ENCODE data around the gene FAM76A. TPM values are rescaled to one million over a fixed set of nuclear protein-coding genes. Genes with fewer than 3 reads are reported as not detected.

The FAM76A gene
- total RNA-seq, 1 donor from 2014 or later, result 19.3 TPM

DNA sequence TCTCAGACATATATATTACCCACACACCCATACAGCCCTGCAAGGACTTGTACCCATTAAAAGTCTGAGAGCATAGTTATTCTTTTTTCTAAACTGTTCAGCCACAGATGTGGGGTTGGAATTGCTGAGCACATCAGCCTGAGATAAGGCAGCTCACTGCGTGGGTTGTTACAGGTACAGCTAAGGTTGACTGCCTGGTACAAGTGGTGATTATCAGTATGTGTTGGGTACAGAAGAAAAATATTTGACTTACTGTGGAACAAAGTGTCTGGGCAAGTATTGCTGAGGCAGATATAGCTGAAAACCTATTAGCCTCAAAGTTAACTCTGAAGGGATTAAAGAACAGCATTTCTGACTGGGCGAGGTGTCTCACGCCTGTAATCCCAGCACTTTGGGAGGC lies 52.3 kb downstream of the FAM76A start:
- CTCF ChIA-PET, result no interaction called here
- H3K4me3 Mint-ChIP-seq, result no peak overlapping the region
- POLR2A ChIA-PET, result interaction anchor here (0.9 kb wide), 1 partner anchor 52 kb away, joined by 3 read pairs; the partner anchor contains the start of gene FAM76A
- no peaks in the 10 kb centered on the region for H3K27me3 Mint-ChIP-seq
- H3K27ac Mint-ChIP-seq, result no peak overlapping the region
- ATAC-seq (ENCODE audit: low read depth) (no peak), DNase-seq (no peak)
- intact Hi-C loops (cut with micrococcal nuclease), result no loop called here
- peaks cover 30% of the 10 kb centered on the region for H3K4me1 Mint-ChIP-seq
- H3K9me3 Mint-ChIP-seq, result no peaks in the 10 kb centered on the region
- H3K36me3 Mint-ChIP-seq (ENCODE audit: low read depth), result peaks cover 35% of the 10 kb centered on the region
- TF ChIP-seq, protein P1, sequence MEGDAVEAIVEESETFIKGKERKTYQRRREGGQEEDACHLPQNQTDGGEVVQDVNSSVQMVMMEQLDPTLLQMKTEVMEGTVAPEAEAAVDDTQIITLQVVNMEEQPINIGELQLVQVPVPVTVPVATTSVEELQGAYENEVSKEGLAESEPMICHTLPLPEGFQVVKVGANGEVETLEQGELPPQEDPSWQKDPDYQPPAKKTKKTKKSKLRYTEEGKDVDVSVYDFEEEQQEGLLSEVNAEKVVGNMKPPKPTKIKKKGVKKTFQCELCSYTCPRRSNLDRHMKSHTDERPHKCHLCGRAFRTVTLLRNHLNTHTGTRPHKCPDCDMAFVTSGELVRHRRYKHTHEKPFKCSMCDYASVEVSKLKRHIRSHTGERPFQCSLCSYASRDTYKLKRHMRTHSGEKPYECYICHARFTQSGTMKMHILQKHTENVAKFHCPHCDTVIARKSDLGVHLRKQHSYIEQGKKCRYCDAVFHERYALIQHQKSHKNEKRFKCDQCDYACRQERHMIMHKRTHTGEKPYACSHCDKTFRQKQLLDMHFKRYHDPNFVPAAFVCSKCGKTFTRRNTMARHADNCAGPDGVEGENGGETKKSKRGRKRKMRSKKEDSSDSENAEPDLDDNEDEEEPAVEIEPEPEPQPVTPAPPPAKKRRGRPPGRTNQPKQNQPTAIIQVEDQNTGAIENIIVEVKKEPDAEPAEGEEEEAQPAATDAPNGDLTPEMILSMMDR (IDR thresholded peaks at IDR 0.05), result no peak

DNA sequence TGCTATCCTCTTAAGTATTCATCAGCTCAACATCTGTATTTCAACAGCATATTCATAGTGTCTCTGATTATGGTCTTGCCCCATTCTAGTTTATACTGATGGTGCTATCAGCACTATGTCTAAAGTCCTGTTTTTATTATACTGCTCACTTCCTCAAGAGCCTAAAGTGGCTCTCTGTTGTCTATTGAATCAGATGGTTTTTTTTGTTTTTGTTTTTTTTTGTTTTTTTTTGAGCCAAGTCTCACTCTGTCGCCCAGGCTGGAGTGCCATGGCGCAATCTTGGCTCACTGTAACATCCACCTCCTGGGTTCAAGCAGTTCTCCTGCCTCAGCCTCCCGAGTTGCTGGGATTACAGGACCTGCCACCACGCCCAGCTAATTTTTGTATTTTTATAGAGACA lies 53.4 kb downstream of the FAM76A start:
- intact Hi-C loops (cut with micrococcal nuclease), result no loop called here
- H3K36me3 Mint-ChIP-seq (ENCODE audit: low read depth), result peaks cover 32% of the 10 kb centered on the region
- POLR2A ChIA-PET, result no interaction called here
- DNase-seq (no peak), ATAC-seq (ENCODE audit: low read depth) (no peak)
- CTCF ChIA-PET, result no interaction called here
- TF ChIP-seq, protein P1 (IDR thresholded peaks at IDR 0.05), result no peak
- H3K9me3 Mint-ChIP-seq, result no peaks in the 10 kb centered on the region
- no peaks in the 10 kb centered on the region for H3K27me3 Mint-ChIP-seq
- peaks cover 25% of the 10 kb centered on the region for H3K4me1 Mint-ChIP-seq
- no peak overlapping the region for H3K27ac Mint-ChIP-seq
- H3K4me3 Mint-ChIP-seq, result no peak overlapping the region

DNA sequence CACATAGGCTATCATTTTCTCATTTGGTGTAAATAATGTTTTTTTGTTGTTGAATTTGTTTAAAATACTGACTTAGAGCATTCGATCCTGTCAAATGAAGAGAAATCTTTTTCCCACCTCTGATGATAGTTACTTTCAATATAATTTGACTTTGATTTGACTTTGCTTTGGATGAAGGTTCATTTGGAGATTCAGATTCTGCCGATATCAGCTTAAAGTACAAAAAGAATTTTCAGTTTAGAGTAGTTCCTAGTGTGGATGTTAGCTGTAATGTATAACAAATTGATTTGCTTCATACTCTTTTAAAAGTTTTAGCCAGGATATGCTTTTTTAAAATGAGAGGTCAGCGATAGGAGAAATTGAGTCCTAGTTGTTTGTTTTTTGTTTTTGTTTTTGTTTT lies 57.2 kb downstream of the FAM76A start:
- TF ChIP-seq, protein P1 (IDR thresholded peaks at IDR 0.05), result no peak
- ChIA-PET CTCF (no interaction called here), POLR2A (interaction anchor here (1.1 to 2.4 kb wide), 2 partner anchors 10 to 47 kb away, joined by 3 to 11 read pairs; partner anchors contain the start of genes PPP1R8 and STX12)
- no peak overlapping the region for H3K4me3 Mint-ChIP-seq
- H3K27me3 Mint-ChIP-seq, result no peaks in the 10 kb centered on the region
- H3K36me3 Mint-ChIP-seq (ENCODE audit: low read depth), result peaks cover 27% of the 10 kb centered on the region
- ATAC-seq (ENCODE audit: low read depth), result no peak
- no peak for DNase-seq
- intact Hi-C loops (cut with micrococcal nuclease), result no loop called here
- peaks cover 15% of the 10 kb centered on the region for H3K4me1 Mint-ChIP-seq
- no peak overlapping the region for H3K27ac Mint-ChIP-seq
- H3K9me3 Mint-ChIP-seq, result no peaks in the 10 kb centered on the region

DNA sequence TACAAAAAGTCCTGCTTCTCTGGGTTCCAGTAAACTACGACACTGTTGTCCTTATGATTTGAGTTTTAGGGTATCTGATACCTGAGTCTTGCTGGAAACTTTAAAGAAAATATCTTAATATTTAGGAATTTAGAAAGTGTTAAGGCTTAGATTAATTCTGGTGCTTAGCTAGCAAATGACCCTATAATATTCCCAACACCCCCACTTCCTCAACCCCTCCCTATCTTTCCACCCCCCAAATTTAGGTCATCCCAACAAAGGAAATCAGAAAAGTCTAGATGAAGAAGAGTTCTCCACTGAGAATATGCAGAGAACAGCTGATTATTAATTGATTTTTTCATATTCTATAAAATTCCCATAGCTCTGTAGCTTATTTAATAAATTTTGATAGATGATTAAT lies 58.9 kb downstream of the FAM76A start:
- no peaks in the 10 kb centered on the region for H3K27me3 Mint-ChIP-seq
- CTCF ChIA-PET, result no interaction called here

DNA sequence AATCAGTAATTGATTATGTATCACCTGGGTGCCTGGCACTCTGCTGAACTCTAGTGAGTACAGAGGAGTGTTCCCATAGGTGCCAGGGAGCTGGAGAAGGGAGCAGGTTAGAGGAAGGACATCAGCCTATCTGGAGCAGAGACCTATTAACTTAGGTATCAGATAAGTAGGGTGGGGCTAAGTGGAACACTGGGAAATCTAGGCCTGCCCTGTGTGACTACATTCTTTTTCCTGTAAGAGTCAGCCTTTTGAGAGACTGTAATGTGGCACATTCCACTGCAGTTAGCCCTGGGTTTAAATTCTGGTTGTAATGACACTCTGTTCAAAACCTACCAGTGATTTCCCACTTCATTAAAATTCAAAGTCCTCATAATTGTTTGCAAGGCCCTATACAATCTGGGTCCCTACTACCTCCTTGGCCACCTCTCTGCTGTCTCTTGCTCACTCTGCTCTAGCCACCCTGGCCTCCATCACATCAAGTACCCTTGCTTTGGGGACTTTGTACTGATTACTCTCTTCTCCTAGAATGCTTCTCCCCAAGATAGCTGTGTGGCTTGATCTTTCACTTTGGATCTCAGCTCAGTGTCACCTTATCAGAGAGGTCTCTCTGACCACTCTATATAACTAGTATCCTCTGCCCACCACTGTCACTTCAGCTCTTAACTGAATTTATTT lies 60.2 kb downstream of the FAM76A start:
- Mint-ChIP-seq H3K36me3 (ENCODE audit: low read depth) (peaks cover 34% of the 10 kb centered on the region), H3K9me3 (no peaks in the 10 kb centered on the region), H3K27ac (no peak overlapping the region), H3K27me3 (no peaks in the 10 kb centered on the region), H3K4me3 (no peak overlapping the region), H3K4me1 (peaks cover 7% of the 10 kb centered on the region)
- ATAC-seq (ENCODE audit: low read depth) (no peak), DNase-seq (no peak)
- ChIA-PET POLR2A (no interaction called here), CTCF (interaction anchor here (1.0 kb wide), 1 partner anchor 13 kb away, joined by 3 read pairs; the partner anchor contains the start of gene STX12)
- intact Hi-C loops (cut with micrococcal nuclease), result no loop called here
- TF ChIP-seq, protein P1 (IDR thresholded peaks at IDR 0.05), result no peak

More for the DNA sequence above, 58.9 kb downstream of the FAM76A start:
- peaks cover 30% of the 10 kb centered on the region for H3K36me3 Mint-ChIP-seq (ENCODE audit: low read depth)
- no peak overlapping the region for H3K4me3 Mint-ChIP-seq
- no peak overlapping the region for H3K27ac Mint-ChIP-seq
- intact Hi-C loops (cut with micrococcal nuclease), result no loop called here
- TF ChIP-seq, protein P1 (IDR thresholded peaks at IDR 0.05), result no peak
- DNase-seq, result no peak
- peaks cover 7% of the 10 kb centered on the region for H3K4me1 Mint-ChIP-seq
- H3K9me3 Mint-ChIP-seq, result no peaks in the 10 kb centered on the region
- POLR2A ChIA-PET, result no interaction called here
- ATAC-seq (ENCODE audit: low read depth), result no peak

Data from activated B cell treated with CpG ODN at 0.5 μM for 24 hours (primary cell).